Natural killer cell (primary cell): ENCODE data around the gene SAMD11. TPM values are rescaled to one million over a fixed set of nuclear protein-coding genes. Genes with fewer than 3 reads are reported as not detected.
A peak's percentile ranks its signal among the peaks of the same experiment; 100 is the strongest.

ENCODE experiments used
- ATAC-seq, 3 donors: fragments of 150-1000 bp in 2 of 3; fragments of 200-7000 bp in 1 of 3; cut with Tn5 transposase; 1 replicate in 1 of 3; 2 replicates in 2 of 3; pipeline ENCODE4 v1.10.0; 2021; ENCODE audit warnings: mild to moderate bottlenecking in 2 of 3, moderate library complexity in 2 of 3
- DNase-seq, 2 donors: peaks; one replicate each; pipeline versions ENCODE4 v3.0.0 to v3.0.0-alpha.2; 2013 to 2021; ENCODE audit warnings: mixed read lengths in 1 of 2
- H3K27ac ChIP-seq: one replicate; pipeline ENCODE4 v1.5.1; 2013; ENCODE audit warnings: mild to moderate bottlenecking, low read length
- H3K27me3 ChIP-seq: one replicate; pipeline ENCODE4 v1.6.1; 2013; ENCODE audit warnings: low read length; ENCODE audit not compliant: control insufficient read depth, insufficient read depth
- H3K36me3 ChIP-seq: one replicate; pipeline ENCODE4 v1.6.1; 2013; ENCODE audit warnings: low read length; ENCODE audit not compliant: control insufficient read depth, insufficient read depth
- H3K4me1 ChIP-seq: one replicate; pipeline ENCODE4 v1.6.1; 2013; ENCODE audit warnings: low read length; ENCODE audit not compliant: control insufficient read depth, insufficient read depth
- H3K4me3 ChIP-seq: one replicate; pipeline ENCODE4 v1.5.1; 2013; ENCODE audit warnings: low read length
- H3K9me3 ChIP-seq: one replicate; pipeline ENCODE4 v1.6.1; 2013; ENCODE audit warnings: low read length; ENCODE audit not compliant: control insufficient read depth, insufficient read depth
- H3K27ac Mint-ChIP-seq, 2 donors: one replicate each; pipeline ENCODE4 v1.8.0; 2022; ENCODE audit warnings: mild to moderate bottlenecking in 2 of 2, mixed read lengths in 2 of 2, moderate library complexity in 1 of 2
- H3K27me3 Mint-ChIP-seq, 2 donors: one replicate each; pipeline ENCODE4 v1.8.0; 2022; ENCODE audit warnings: low read depth in 2 of 2, mixed read lengths in 2 of 2
- H3K36me3 Mint-ChIP-seq: one replicate; pipeline ENCODE4 v1.8.0; 2022; ENCODE audit warnings: mixed read lengths
- H3K4me1 Mint-ChIP-seq, 2 donors: one replicate each; pipeline ENCODE4 v1.8.0; 2022; ENCODE audit warnings: mixed read lengths in 2 of 2
- H3K4me3 Mint-ChIP-seq: one replicate; pipeline ENCODE4 v1.8.0; 2022; ENCODE audit warnings: mild to moderate bottlenecking, moderate library complexity, mixed read lengths
- H3K9me3 Mint-ChIP-seq, 2 donors: one replicate each; pipeline ENCODE4 v1.8.0; 2022; ENCODE audit warnings: mixed read lengths in 2 of 2
- WGBS: methylation state at CpG from one replicate; pipeline ENCODE4 v1.1.7; 2013; ENCODE audit warnings: missing lambda C conversion rate; ENCODE audit not compliant: insufficient coverage; 5-methylcytosine and 5-hydroxymethylcytosine counted together
- intact Hi-C: fragments of 100-400 bp; cut with micrococcal nuclease; formaldehyde crosslinking; loops from one replicate; pipeline ENCODE4 v1.14.2; 2022
- total RNA-seq, 4 donors: library from RNA; stranded (reverse); fragments of 120-200 nt in 1 of 4; gene quantifications; one replicate each; pipeline versions ENCODE4 v1.2.3 to v1.2.4, GENCODE V29; 2013 to 2022
- TF ChIP-seq, protein P1 (sequence below): fragments of 200-600 bp; IDR thresholded peaks from one replicate; pipeline ENCODE4 v1.8.0; 2022; ENCODE audit warnings: antibody characterized with exemption

SAMD11 gene
- total RNA-seq, 3 donors from 2014 or later (not counting 1 experiment from before 2014, with no cell fraction given), result not detected

DNA sequence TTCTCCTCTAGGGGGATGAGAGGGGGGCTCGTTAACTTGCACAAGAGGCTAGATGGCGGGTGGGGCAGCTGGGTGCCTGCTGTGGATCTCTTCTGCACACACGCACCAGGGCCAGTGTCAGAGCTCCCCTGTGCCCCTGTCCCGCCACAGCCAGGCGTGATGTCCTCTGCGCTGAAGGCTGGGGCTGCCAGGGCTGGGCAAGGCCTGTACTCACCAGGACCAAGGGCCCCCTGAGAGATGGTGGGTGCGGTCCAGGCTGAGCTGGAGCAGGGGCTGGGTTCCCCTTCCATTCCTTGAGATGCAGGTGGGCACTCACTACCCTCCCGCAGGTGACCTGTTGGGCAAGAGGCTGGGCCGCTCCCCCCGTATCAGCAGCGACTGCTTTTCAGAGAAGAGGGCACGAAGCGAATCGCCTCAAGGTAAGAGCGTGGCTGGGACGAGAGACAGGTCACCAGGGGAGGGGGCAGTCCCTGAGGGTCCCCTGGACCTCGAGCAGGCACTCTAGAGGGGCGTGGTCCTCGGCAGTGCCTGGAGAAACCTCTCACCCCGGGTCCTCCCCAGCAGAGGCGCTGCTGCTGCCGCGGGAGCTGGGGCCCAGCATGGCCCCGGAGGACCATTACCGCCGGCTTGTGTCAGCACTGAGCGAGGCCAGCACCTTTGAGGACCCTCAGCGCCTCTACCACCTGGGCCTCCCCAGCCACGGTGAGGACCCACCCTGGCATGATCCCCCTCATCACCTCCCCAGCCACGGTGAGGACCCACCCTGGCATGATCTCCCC, 15.2 kb downstream of the SAMD11 start:
- DNase-seq (no peak), ATAC-seq (no peak)
- H3K4me3 ChIP-seq, result no peak overlapping the region
- Mint-ChIP-seq H3K27me3 (peaks cover 18 to 33% of the 10 kb centered on the region in 2 donors), H3K4me3 (peak overlapping the region; percentile 45), H3K27ac (no peak overlapping the region), H3K4me1 (peaks cover 0 to 12% of the 10 kb centered on the region in 2 donors), H3K9me3 (no peaks in the 10 kb centered on the region), H3K36me3 (no peaks in the 10 kb centered on the region)
- H3K4me1 ChIP-seq, result peaks cover 30% of the 10 kb centered on the region
- H3K9me3 ChIP-seq, result no peaks in the 10 kb centered on the region
- H3K27ac ChIP-seq, result no peak overlapping the region
- intact Hi-C loops, result no loop called here
- no peaks in the 10 kb centered on the region for H3K36me3 ChIP-seq
- TF ChIP-seq, protein P1, sequence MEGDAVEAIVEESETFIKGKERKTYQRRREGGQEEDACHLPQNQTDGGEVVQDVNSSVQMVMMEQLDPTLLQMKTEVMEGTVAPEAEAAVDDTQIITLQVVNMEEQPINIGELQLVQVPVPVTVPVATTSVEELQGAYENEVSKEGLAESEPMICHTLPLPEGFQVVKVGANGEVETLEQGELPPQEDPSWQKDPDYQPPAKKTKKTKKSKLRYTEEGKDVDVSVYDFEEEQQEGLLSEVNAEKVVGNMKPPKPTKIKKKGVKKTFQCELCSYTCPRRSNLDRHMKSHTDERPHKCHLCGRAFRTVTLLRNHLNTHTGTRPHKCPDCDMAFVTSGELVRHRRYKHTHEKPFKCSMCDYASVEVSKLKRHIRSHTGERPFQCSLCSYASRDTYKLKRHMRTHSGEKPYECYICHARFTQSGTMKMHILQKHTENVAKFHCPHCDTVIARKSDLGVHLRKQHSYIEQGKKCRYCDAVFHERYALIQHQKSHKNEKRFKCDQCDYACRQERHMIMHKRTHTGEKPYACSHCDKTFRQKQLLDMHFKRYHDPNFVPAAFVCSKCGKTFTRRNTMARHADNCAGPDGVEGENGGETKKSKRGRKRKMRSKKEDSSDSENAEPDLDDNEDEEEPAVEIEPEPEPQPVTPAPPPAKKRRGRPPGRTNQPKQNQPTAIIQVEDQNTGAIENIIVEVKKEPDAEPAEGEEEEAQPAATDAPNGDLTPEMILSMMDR, result no peak
- 83% methylated on average over 30 of the region's 30 CpGs for WGBS
- H3K27me3 ChIP-seq, result peaks cover 33% of the 10 kb centered on the region

DNA sequence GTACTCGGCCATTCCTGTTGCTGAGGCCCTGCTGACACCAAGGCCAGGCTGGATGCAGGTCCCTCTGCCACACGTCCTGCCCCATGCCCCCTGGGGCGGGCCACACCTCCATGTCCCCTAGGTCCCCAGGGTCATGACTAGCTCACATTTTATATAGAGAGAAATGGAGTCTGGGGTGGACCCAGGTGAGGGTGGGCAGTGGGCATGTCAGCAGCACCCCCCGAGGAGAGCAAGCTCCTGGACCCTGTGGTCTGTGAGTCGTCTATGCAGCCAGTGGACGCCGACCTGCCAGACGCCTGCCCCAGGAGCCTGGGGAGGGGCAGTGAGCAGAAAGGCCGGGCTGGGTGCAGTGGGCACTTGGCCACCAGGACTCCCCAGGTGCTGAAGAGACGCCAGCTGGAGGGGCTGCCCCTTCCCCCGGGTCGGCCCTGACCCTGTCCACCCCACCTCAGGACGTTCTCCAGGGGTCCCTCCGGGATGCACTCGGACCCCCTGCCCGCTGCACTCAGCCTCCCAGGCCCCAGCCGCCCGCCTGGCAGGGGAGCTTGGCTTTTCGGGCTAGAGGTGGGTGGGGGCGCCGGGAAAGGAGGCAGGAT, 15.9 kb downstream of the SAMD11 start:
- H3K36me3 ChIP-seq, result peaks cover 2% of the 10 kb centered on the region
- intact Hi-C loops, result no loop called here
- Mint-ChIP-seq H3K4me3 (peak overlapping the region; percentile 45), H3K36me3 (no peaks in the 10 kb centered on the region), H3K4me1 (peaks cover 0 to 12% of the 10 kb centered on the region in 2 donors), H3K27me3 (peaks cover 18 to 33% of the 10 kb centered on the region in 2 donors), H3K9me3 (no peaks in the 10 kb centered on the region), H3K27ac (no peak overlapping the region)
- no peaks in the 10 kb centered on the region for H3K9me3 ChIP-seq
- 38% methylated on average over 19 of the region's 21 CpGs for WGBS
- ATAC-seq, result no peak
- H3K27ac ChIP-seq, result no peak overlapping the region
- peaks cover 33% of the 10 kb centered on the region for H3K27me3 ChIP-seq
- DNase-seq, result no peak
- TF ChIP-seq, protein P1, result no peak
- H3K4me3 ChIP-seq, result no peak overlapping the region
- H3K4me1 ChIP-seq, result peaks cover 30% of the 10 kb centered on the region

DNA sequence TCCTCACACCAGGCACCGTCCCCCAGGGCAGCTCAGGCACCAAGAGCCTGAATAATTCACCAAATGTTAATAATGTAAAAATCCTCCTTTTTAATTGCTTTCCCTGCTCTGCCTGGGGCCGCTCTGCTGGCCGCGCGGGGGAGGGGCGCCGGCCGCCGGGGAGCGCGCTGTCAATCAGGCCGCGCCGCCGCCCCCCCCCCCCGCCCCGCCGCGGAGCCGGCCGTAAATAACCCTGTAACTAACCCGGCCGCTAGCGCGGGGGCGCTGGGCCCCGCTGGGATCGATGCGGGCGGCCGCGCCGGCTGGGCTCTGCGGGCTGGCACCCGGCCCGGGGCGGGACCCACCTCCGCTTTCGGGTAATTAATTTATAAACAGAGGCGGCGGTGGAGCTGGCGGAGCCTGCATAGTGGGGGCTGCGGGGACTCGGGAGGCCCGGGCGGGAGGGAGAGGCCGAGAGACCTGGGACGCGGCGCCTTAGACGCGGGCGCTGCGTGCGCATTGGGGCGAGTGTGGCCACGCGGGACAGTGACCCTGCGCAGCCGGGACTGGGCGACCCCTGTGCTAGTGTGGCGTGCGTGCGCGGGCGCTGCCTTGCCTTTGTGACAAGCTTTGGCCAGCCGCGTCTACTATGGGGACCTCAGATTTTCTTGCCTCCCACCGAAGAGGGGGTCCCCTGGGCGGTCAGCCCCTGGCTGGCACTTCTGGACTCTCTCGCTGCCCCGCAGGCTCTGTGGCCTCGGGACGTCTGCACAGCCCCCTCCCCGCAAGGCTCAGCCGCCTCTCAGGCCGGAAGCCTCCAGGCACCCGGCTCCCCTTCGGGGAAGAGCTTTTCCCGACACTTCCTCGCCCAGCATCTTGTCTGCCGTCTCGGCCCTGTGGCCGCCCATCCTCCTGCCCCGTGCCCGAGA, 16.6 kb downstream of the SAMD11 start:
- H3K27me3 Mint-ChIP-seq, result peaks cover 12 to 29% of the 10 kb centered on the region in 2 donors
- TF ChIP-seq, protein P1, result no peak
- under 1% methylated on average over 85 of the region's 86 CpGs for WGBS
- no peaks in the 10 kb centered on the region for H3K36me3 Mint-ChIP-seq
- no peaks in the 10 kb centered on the region for H3K9me3 Mint-ChIP-seq
- no peaks in the 10 kb centered on the region for H3K9me3 ChIP-seq
- DNase-seq, result peak in 1 of 2 donors; percentile 53
- H3K27me3 ChIP-seq, result peaks cover 30% of the 10 kb centered on the region
- ATAC-seq, result peak in 2 of 3 donors; percentile 44 to 45
- peaks cover 0 to 12% of the 10 kb centered on the region in 2 donors for H3K4me1 Mint-ChIP-seq
- H3K4me3 Mint-ChIP-seq, result peak overlapping the region; percentile 25
- intact Hi-C loops, result no loop called here
- peaks cover 30% of the 10 kb centered on the region for H3K4me1 ChIP-seq
- peaks cover 8% of the 10 kb centered on the region for H3K36me3 ChIP-seq
- H3K4me3 ChIP-seq, result no peak overlapping the region
- no peak overlapping the region for H3K27ac ChIP-seq
- H3K27ac Mint-ChIP-seq, result no peak overlapping the region
